B cell (primary cell): ENCODE data around the gene UTS2.

ENCODE experiments used
- CTCF ChIP-seq: fragments of 200-600 bp; IDR thresholded peaks from one replicate; pipeline ENCODE4 v1.8.0; 2022; ENCODE audit warnings: antibody characterized with exemption, mild to moderate bottlenecking
- EZH2 ChIP-seq: IDR thresholded peaks from 2 replicates; pipeline ENCODE4 v1.6.1; 2012; ENCODE audit warnings: borderline replicate concordance, low read depth, mild to moderate bottlenecking, moderate library complexity, low read length; ENCODE audit not compliant: insufficient read depth, poor library complexity, severe bottlenecking

- TF ChIP-seq CTCF (no peak), EZH2 (no peak)
Measured at GRCh38 chr1:7863756-7864328, 11.0 kb upstream of the UTS2 start.
